Stimulated activated CD8-positive, alpha-beta memory T cell treated with anti-CD3 and anti-CD28 coated beads, Interleukin-4, amount 100 ng/mL, for 4 hours (primary cell): Measurements from ENCODE around the gene PRUNE1.
A peak's percentile ranks its signal among the peaks of the same experiment; 100 is the strongest.

Experiments used
- DNase-seq, 2 donors: peaks; one replicate each; pipeline ENCODE4 v3.0.0-alpha.2; 2020; ENCODE audit warnings: low read depth in 2 of 2, low spot score in 1 of 2

Gene PRUNE1

GRCh38 chr1:150976879-150977694, 31.2 kb upstream of the PRUNE1 start:
- peak; percentile 44 to 52 for DNase-seq

GRCh38 chr1:150979092-150980056, 28.9 kb upstream of the PRUNE1 start:
- peak; percentile 68 to 90 for DNase-seq

- no peak for DNase-seq
These were observed 27.0 kb upstream of the PRUNE1 start for GRCh38 chr1:150981177-150981804.

GRCh38 chr1:150981805-150982712, 26.2 kb upstream of the PRUNE1 start, which contains the start of gene ANXA9:
Gene ANXA9 (plus strand): TSS chr1:150982292. CDS start chr1:150983106, 814 bp downstream.
- DNase-seq = no peak

GRCh38 chr1:150985179-150985825, 22.9 kb upstream of the PRUNE1 start:
- DNase-seq = no peak

GRCh38 chr1:150987924-150988323, 20.3 kb upstream of the PRUNE1 start:
- no peak for DNase-seq

- DNase-seq = no peak
These were observed 15.6 kb upstream of the PRUNE1 start for GRCh38 chr1:150992626-150993025.

- DNase-seq = no peak
These were observed 14.0 kb upstream of the PRUNE1 start for GRCh38 chr1:150994248-150994647.

GRCh38 chr1:150995460-150995859, 12.8 kb upstream of the PRUNE1 start:
- DNase-seq = no peak

GRCh38 chr1:150995896-150996295, 12.4 kb upstream of the PRUNE1 start:
- DNase-seq = no peak

- DNase-seq = no peak
These were observed 10.9 kb upstream of the PRUNE1 start for GRCh38 chr1:150997126-150997872.

- no peak for DNase-seq
These were observed 10.3 kb upstream of the PRUNE1 start for GRCh38 chr1:150997949-150998348.

GRCh38 chr1:150999051-150999674, 9.1 kb upstream of the PRUNE1 start:
- DNase-seq = no peak

- no peak for DNase-seq
These were observed 8.3 kb upstream of the PRUNE1 start for GRCh38 chr1:150999926-151000325.

- no peak for DNase-seq
These were observed 7.8 kb upstream of the PRUNE1 start for GRCh38 chr1:151000408-151000807.

GRCh38 chr1:151001602-151002001, 6.6 kb upstream of the PRUNE1 start:
- DNase-seq = no peak

- DNase-seq = no peak
These were observed 6.2 kb upstream of the PRUNE1 start for GRCh38 chr1:151002051-151002450.

GRCh38 chr1:151002611-151003010, 5.6 kb upstream of the PRUNE1 start:
- DNase-seq = no peak

- no peak for DNase-seq
These were observed 5.1 kb upstream of the PRUNE1 start for GRCh38 chr1:151003180-151003579.
